IMR-90 (cell line): ENCODE results near the gene BRIP1. TPM values are rescaled to one million over a fixed set of nuclear protein-coding genes. Genes with fewer than 3 reads are reported as not detected.

Experiments
- ATAC-seq: fragments of 200-7000 bp; cut with Tn5 transposase; 2 replicates; pipeline ENCODE4 v1.9.1; 2020; ENCODE audit warnings: low read depth, mild to moderate bottlenecking, moderate library complexity
- BruUV-seq: library from RNA; stranded (reverse); fragments of 400-500 nt; replicated peaks from 2 replicates; lab custom pipeline; 2021; lab: Mats Ljungman, UMichigan
- CTCF ChIA-PET: fragments of 300-600 bp; formaldehyde crosslinking; extraction: SDS; loops from one replicate; lab custom pipeline; 2021; ENCODE audit warnings: antibody characterized with exemption; lab: Yijun Ruan, JAX
- POLR2A ChIA-PET: fragments of 300-600 bp; sonication (Branson Sonifier 250); formaldehyde crosslinking; loops from one replicate; lab custom pipeline; 2022; ENCODE audit warnings: antibody characterized with exemption; ENCODE audit not compliant: unreplicated experiment; lab: Charles Lee
- DNase-seq: peaks from one replicate; pipeline ENCODE4 v3.0.0; 2013
- H2AFZ ChIP-seq: replicated peaks from 2 replicates; pipeline ENCODE3; 2013; ENCODE audit warnings: low read length, mild to moderate bottlenecking; ENCODE audit not compliant: poor library complexity
- H2AK5ac ChIP-seq: 2 replicates; pipeline ENCODE4 v1.6.1; 2013; ENCODE audit warnings: low read depth, low read length, inconsistent platforms
- H2AK9ac ChIP-seq: replicated peaks from 2 replicates; pipeline ENCODE3; 2013; ENCODE audit warnings: mild to moderate bottlenecking, low read depth, low read length, moderate library complexity; ENCODE audit not compliant: poor library complexity
- H2BK120ac ChIP-seq: 2 replicates; pipeline ENCODE4 v1.6.1; 2013; ENCODE audit warnings: low read depth, low read length, inconsistent platforms
- H2BK15ac ChIP-seq: 3 replicates; pipeline ENCODE4 v1.6.1; 2013; ENCODE audit warnings: low read depth, low read length, inconsistent platforms
- H2BK20ac ChIP-seq: 2 replicates; pipeline ENCODE4 v1.6.1; 2013; ENCODE audit warnings: low read depth, mild to moderate bottlenecking, inconsistent platforms, low read length, moderate library complexity
- H2BK5ac ChIP-seq: 2 replicates; pipeline ENCODE4 v1.6.1; 2013; ENCODE audit warnings: mild to moderate bottlenecking, low read depth, low read length, inconsistent platforms; ENCODE audit not compliant: poor library complexity, severe bottlenecking
- H3K14ac ChIP-seq: replicated peaks from 2 replicates; pipeline ENCODE4 v1.6.1; 2013; ENCODE audit warnings: low read depth, low read length, inconsistent platforms
- H3K18ac ChIP-seq: 2 replicates; pipeline ENCODE4 v1.6.1; 2013; ENCODE audit warnings: low read depth, low read length, control low read depth
- H3K23ac ChIP-seq: 2 replicates; pipeline ENCODE4 v1.6.1; 2013; ENCODE audit warnings: low read depth, low read length, inconsistent platforms
- H3K27ac ChIP-seq: 2 replicates; pipeline ENCODE4 v1.5.1; 2013; ENCODE audit warnings: mild to moderate bottlenecking, control low read depth, low read length; ENCODE audit not compliant: insufficient read depth
- H3K27me3 ChIP-seq: 2 replicates; pipeline ENCODE4 v1.6.1; 2013; ENCODE audit warnings: low read length; ENCODE audit not compliant: control insufficient read depth, insufficient read depth
- H3K36me3 ChIP-seq: 2 replicates; pipeline ENCODE4 v1.6.1; 2013; ENCODE audit warnings: low read length, mixed read lengths; ENCODE audit not compliant: control insufficient read depth, insufficient read depth
- H3K4ac ChIP-seq: 2 replicates; pipeline ENCODE4 v1.6.1; 2013; ENCODE audit warnings: low read depth, low read length, inconsistent platforms
- H3K4me1 ChIP-seq: 2 replicates; pipeline ENCODE4 v1.6.1; 2013; ENCODE audit warnings: low read length, mixed read lengths; ENCODE audit not compliant: control insufficient read depth, insufficient read depth
- H3K4me2 ChIP-seq: 2 replicates; pipeline ENCODE4 v1.6.1; 2013; ENCODE audit warnings: low read depth, mild to moderate bottlenecking, control low read depth, low read length, moderate library complexity
- H3K4me3 ChIP-seq: 2 replicates; pipeline ENCODE4 v1.5.1; 2013; ENCODE audit warnings: low read depth, mild to moderate bottlenecking, control low read depth, low read length, moderate library complexity; ENCODE audit not compliant: insufficient read depth
- H3K56ac ChIP-seq: 2 replicates; pipeline ENCODE4 v1.6.1; 2013; ENCODE audit warnings: low read length, inconsistent platforms; ENCODE audit not compliant: insufficient read depth; ENCODE audit errors: extremely low read depth
- H3K79me1 ChIP-seq, 2 experiments: 2 replicates each; pipeline ENCODE4 v1.6.1; 2013; ENCODE audit warnings: low read length in 2 of 2, inconsistent platforms in 1 of 2, low read depth in 1 of 2
- H3K9ac ChIP-seq: 2 replicates; pipeline ENCODE4 v1.6.1; 2013; ENCODE audit warnings: low read depth, low read length, control low read depth
- H3K9me1 ChIP-seq: 2 replicates; pipeline ENCODE4 v1.6.1; 2013; ENCODE audit warnings: low read length, inconsistent platforms; ENCODE audit not compliant: insufficient read depth
- H3K9me3 ChIP-seq: 2 replicates; pipeline ENCODE4 v1.6.1; 2013; ENCODE audit warnings: low read length; ENCODE audit not compliant: control insufficient read depth, insufficient read depth
- H4K20me1 ChIP-seq: 2 replicates; pipeline ENCODE4 v1.6.1; 2013; ENCODE audit warnings: low read length, inconsistent platforms; ENCODE audit not compliant: insufficient read depth
- H4K5ac ChIP-seq: 2 replicates; pipeline ENCODE4 v1.6.1; 2013; ENCODE audit warnings: mild to moderate bottlenecking, low read depth, low read length, control low read depth
- H4K8ac ChIP-seq, 2 experiments: 2 replicates each; pipeline ENCODE4 v1.6.1; 2013; ENCODE audit warnings: low read depth in 2 of 2, low read length in 2 of 2, control low read depth in 1 of 2, inconsistent platforms in 1 of 2
- H4K91ac ChIP-seq: 2 replicates; pipeline ENCODE4 v1.6.1; 2013; ENCODE audit warnings: low read depth, low read length, inconsistent platforms; ENCODE audit not compliant: insufficient read depth
- BHLHE40 ChIP-seq: fragments of 150-350 bp; IDR thresholded peaks from 2 replicates; pipeline ENCODE4 v1.6.1; 2016; ENCODE audit warnings: mild to moderate bottlenecking, low read depth, low read length
- MAFK ChIP-seq: IDR thresholded peaks from 2 replicates; pipeline ENCODE4 v1.6.1; 2012; ENCODE audit warnings: low read depth, low read length, improper control_type of control experiment
- MAZ ChIP-seq: IDR thresholded peaks from 2 replicates; pipeline ENCODE4 v1.6.1; 2012; ENCODE audit warnings: low read depth, mild to moderate bottlenecking, low read length, improper control_type of control experiment, moderate library complexity, borderline replicate concordance
- RAD21 ChIP-seq: IDR thresholded peaks from 2 replicates; pipeline ENCODE4 v1.6.1; 2012; ENCODE audit warnings: low read length, improper control_type of control experiment
- RFX5 ChIP-seq: IDR thresholded peaks from 2 replicates; pipeline ENCODE4 v1.8.0; 2012; ENCODE audit warnings: low read depth, mild to moderate bottlenecking, low read length, moderate library complexity
- WGBS, 2 experiments: methylation state at CpG; one replicate each; pipeline versions ENCODE4 v1.1.5 to v1.1.7; 2013; ENCODE audit warnings: missing lambda C conversion rate in 2 of 2; ENCODE audit not compliant: insufficient read length in 1 of 2; ENCODE audit errors: extremely low coverage in 2 of 2; 5-methylcytosine and 5-hydroxymethylcytosine counted together
- dilution Hi-C: fragments of 300-500 bp; cut with HindIII; formaldehyde crosslinking; loops from one replicate; pipeline ENCODE4 v1.14.3; 2018; ENCODE audit warnings: low sequenced_read_pairs; ENCODE audit not compliant: unreplicated experiment
- in situ Hi-C: fragments of 300-500 bp; cut with MboI; formaldehyde crosslinking; loops from 3 replicates; pipeline ENCODE4 v1.14.3; 2019; ENCODE audit warnings: low sequenced_read_pairs, inconsistent platforms, mixed read lengths
- intact Hi-C: fragments of 100-400 bp; cut with micrococcal nuclease; formaldehyde crosslinking; loops from 2 replicates; pipeline ENCODE4 v1.10.0; 2022
- polyA plus RNA-seq, 3 experiments: library from polyadenylated mRNA; depleted of rRNA; stranded (reverse); fragments of >200 nt; gene quantifications; 2 replicates each; pipeline ENCODE4 v1.2.3, GENCODE V29; 2012; ENCODE audit warnings: low replicate concordance in 1 of 3
- total RNA-seq: library from RNA; depleted of rRNA; stranded (reverse); fragments of >200 nt; gene quantifications from 2 replicates; pipeline ENCODE4 v1.2.3, GENCODE V29; 2012

Gene BRIP1
- total and polyA plus RNA-seq, 2 of the 4 experiments (the other 2 are of a cell fraction) = 6.1 to 19.7 TPM

GRCh38 chr17:61848247-61848646 is 15.1 kb downstream of the BRIP1 start:
- POLR2A ChIA-PET = no interaction called here

More at GRCh38 chr17:61848247-61848646, 15.1 kb downstream of the BRIP1 start:
- peak overlapping the region; percentile 41; the same call in 1 of the 2 replicates for H3K27ac ChIP-seq
- no peak overlapping the region for H3K9ac ChIP-seq
- H3K4me2 ChIP-seq = no peak overlapping the region
- H3K18ac ChIP-seq = no peak overlapping the region
- no peak overlapping the region for H2BK120ac ChIP-seq
- no peaks in the 10 kb centered on the region; the same call in 1 of the 2 replicates for H3K9me1 ChIP-seq
- H3K4me3 ChIP-seq = no peak overlapping the region
- H3K79me1 ChIP-seq = peaks cover 9 to 25% of the 10 kb centered on the region in 2 experiments; a peak in 3 of 4 replicates
- no peak overlapping the region for H3K4ac ChIP-seq
- no peaks in the 10 kb centered on the region; the same call in 1 of the 2 replicates for H4K20me1 ChIP-seq
- no peak overlapping the region for H2BK5ac ChIP-seq
- H3K14ac ChIP-seq = no peak overlapping the region
- H3K27me3 ChIP-seq = no peaks in the 10 kb centered on the region
- H4K91ac ChIP-seq = no peak overlapping the region
- H2AK9ac ChIP-seq = no peak overlapping the region
- H3K9me3 ChIP-seq = no peaks in the 10 kb centered on the region
- H3K36me3 ChIP-seq = peaks cover 6% of the 10 kb centered on the region; the same call in 1 of the 2 replicates
- H2BK20ac ChIP-seq = no peak overlapping the region
- in situ Hi-C loops (loop anchor here (10.0 kb wide), 1 partner anchor 423 kb away; no protein-coding TSS in a partner anchor), intact Hi-C loops (no loop called here), dilution Hi-C loops (no loop called here)
- H3K56ac ChIP-seq = no peak overlapping the region
- no TSS peak for BruUV-seq
- DNase-seq (no peak), ATAC-seq (no peak)
- no peak overlapping the region for H3K23ac ChIP-seq
- no peak overlapping the region for H2AK5ac ChIP-seq
- no peak overlapping the region for H4K5ac ChIP-seq
- TF ChIP-seq BHLHE40 (no peak), RAD21 (no peak), MAFK (no peak), RFX5 (no peak), MAZ (no peak)
- CTCF ChIA-PET = interaction anchor here (0.6 kb wide), 1 partner anchor 14 kb away, joined by 5 read pairs; no protein-coding TSS in a partner anchor
- no peak overlapping the region; a peak in 1 of 4 replicates for H4K8ac ChIP-seq
- WGBS, 2 experiments = no CpG with 5 or more reads among the region's 2 CpGs
- no peak overlapping the region for H2AFZ ChIP-seq
- no peaks in the 10 kb centered on the region for H3K4me1 ChIP-seq
- no peak overlapping the region for H2BK15ac ChIP-seq
